PC-9 (cell line): ENCODE results near the gene KMT2D.

Source experiments
- CTCF ChIP-seq: fragments of 200-600 bp; sonication (generic); conservative IDR thresholded peaks from 2 replicates; pipeline ENCODE4 v1.6.1; 2017; ENCODE audit warnings: mixed run types, antibody characterized with exemption, mild to moderate bottlenecking, moderate library complexity
- EZH2 ChIP-seq: fragments of 200-600 bp; sonication (generic); IDR thresholded peaks from 2 replicates; pipeline ENCODE4 v1.8.0; 2017; ENCODE audit warnings: antibody characterized with exemption, low read depth

DNA sequence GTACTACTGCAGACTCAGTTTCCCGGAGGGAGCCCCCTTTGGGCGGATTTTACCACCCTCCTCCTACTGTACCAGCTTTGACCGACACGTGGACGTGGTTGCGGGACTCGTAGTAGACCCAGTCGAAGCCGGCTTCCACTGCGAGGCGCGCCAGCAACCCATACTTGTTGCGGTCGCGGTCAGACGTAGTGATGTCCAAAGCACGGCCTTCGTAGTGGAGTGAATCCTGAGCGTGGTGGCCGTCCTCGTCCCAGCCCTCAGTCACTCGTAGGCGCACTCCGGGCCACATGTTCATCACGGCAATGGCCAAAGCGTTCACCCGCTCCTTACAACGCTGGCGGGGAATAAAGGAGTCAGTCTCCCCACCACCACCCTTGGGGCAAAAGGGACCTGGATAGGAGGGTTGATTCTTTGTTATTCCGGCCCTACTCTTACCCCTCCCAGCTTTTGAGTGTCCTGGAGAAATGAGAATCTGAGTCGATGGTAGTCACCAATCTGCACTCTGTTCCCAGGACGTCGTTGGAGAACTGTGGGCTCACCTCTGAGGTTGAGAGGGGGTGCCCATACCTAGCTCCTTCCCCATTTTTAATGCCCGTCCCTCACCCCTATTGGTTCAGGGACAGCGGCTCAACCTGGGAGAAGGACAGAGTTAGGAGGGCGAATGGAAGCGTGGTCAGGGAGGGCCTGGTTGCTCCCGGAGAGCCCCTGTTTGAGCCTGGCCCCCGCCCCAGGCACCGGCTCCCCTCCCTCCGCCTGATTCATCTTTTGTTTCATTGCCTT lies 30.7 kb upstream of the KMT2D start:
- no peak for TF ChIP-seq CTCF
- TF ChIP-seq EZH2 = no peak
